K562 (cell line): ENCODE results near the gene TRPC3. TPM values are rescaled to one million over a fixed set of nuclear protein-coding genes. Genes with fewer than 3 reads are reported as not detected.
A peak's percentile ranks its signal among the peaks of the same experiment; 100 is the strongest.

Experiments
- ARHGAP35 ChIP-seq: fragments of 450-650 bp; IDR thresholded peaks from 2 replicates; pipeline ENCODE4 v1.6.1; 2018; ENCODE audit not compliant: partially characterized antibody
- ARID1B ChIP-seq: fragments of 450-650 bp; IDR thresholded peaks from 2 replicates; pipeline ENCODE4 v1.6.1; 2016; ENCODE audit warnings: antibody characterized with exemption, mild to moderate bottlenecking, inconsistent platforms
- CEBPB ChIP-seq: fragments of 450-650 bp; IDR thresholded peaks from 2 replicates; pipeline ENCODE4 v1.6.1; 2016; ENCODE audit warnings: missing genetic modification characterization, missing compliant biosample characterization
- EP400 ChIP-seq: fragments of 450-650 bp; IDR thresholded peaks from 2 replicates; pipeline ENCODE4 v1.6.1; 2017; ENCODE audit warnings: antibody characterized with exemption, mild to moderate bottlenecking, moderate library complexity
- GTF2B ChIP-seq: IDR thresholded peaks from 2 replicates; pipeline ENCODE4 v1.6.1; 2011; ENCODE audit not compliant: insufficient read length; ENCODE audit errors: extremely low read depth
- HDAC3 ChIP-seq: fragments of 450-650 bp; IDR thresholded peaks from 2 replicates; pipeline ENCODE4 v1.6.1; 2018; ENCODE audit warnings: borderline replicate concordance, mild to moderate bottlenecking, moderate library complexity; ENCODE audit not compliant: partially characterized antibody
- HNRNPH1 ChIP-seq: fragments of 200-400 bp; formaldehyde crosslinking; optimal IDR thresholded peaks from 2 replicates; pipeline ENCODE3; 2017; ENCODE audit warnings: low read depth, mild to moderate bottlenecking, low read length, moderate library complexity
- HSF4 ChIP-seq: fragments of 250-450 bp; sonication (Bioruptor Pico); IDR thresholded peaks from 2 replicates; pipeline ENCODE4 v2.1.2; 2022; ENCODE audit warnings: mild to moderate bottlenecking, moderate library complexity, borderline replicate concordance
- KDM4B ChIP-seq, 2 experiments: fragments of 450-650 bp in 1 of 2; sonication (generic) in 1 of 2; IDR thresholded peaks; 2 replicates each; pipeline ENCODE4 v1.6.1; 2016 to 2017; ENCODE audit warnings: borderline replicate concordance in 2 of 2, antibody characterized with exemption in 1 of 2, low read depth in 1 of 2, mild to moderate bottlenecking in 1 of 2
- MBD2 ChIP-seq: sonication (generic); IDR thresholded peaks from 2 replicates; pipeline ENCODE4 v1.6.1; 2016; ENCODE audit warnings: low read depth, borderline replicate concordance
- MXI1 ChIP-seq: IDR thresholded peaks from 2 replicates; pipeline ENCODE4 v1.6.1; 2011; ENCODE audit warnings: low read depth, mild to moderate bottlenecking, improper control_type of control experiment, low read length
- MYC ChIP-seq, 2 experiments: fragments of 250-450 bp in 1 of 2; sonication (Bioruptor Pico) in 1 of 2; IDR thresholded peaks; 2 replicates each; pipeline versions ENCODE4 v1.5.1 to v1.6.1; 2012 to 2021; ENCODE audit warnings: low read depth in 2 of 2, borderline replicate concordance in 1 of 2, improper control_type of control experiment in 1 of 2, low read length in 1 of 2, mild to moderate bottlenecking in 1 of 2, moderate library complexity in 1 of 2
- NFIX ChIP-seq: fragments of 250-450 bp; sonication (Bioruptor Pico); IDR thresholded peaks from 2 replicates; pipeline ENCODE4 v1.4.0; 2020; ENCODE audit warnings: low read depth, mild to moderate bottlenecking, moderate library complexity
- NR4A1 ChIP-seq, 2 experiments: fragments of 250-450 bp in 1 of 2; fragments of 450-650 bp in 1 of 2; sonication (Bioruptor Pico) in 1 of 2; IDR thresholded peaks; 2 replicates each; pipeline versions ENCODE4 v1.4.0 to v1.6.1; 2016 to 2020; ENCODE audit warnings: mild to moderate bottlenecking in 2 of 2, missing compliant biosample characterization in 1 of 2, missing genetic modification characterization in 1 of 2, moderate library complexity in 1 of 2
- PCBP1 ChIP-seq: fragments of 200-400 bp; formaldehyde crosslinking; IDR thresholded peaks from 2 replicates; pipeline ENCODE4 v1.6.1; 2018; ENCODE audit warnings: mild to moderate bottlenecking, low read depth, low read length; ENCODE audit not compliant: poor library complexity, severe bottlenecking
- PCBP2 ChIP-seq: fragments of 200-400 bp; formaldehyde crosslinking; IDR thresholded peaks from 2 replicates; pipeline ENCODE4 v1.6.1; 2018; ENCODE audit warnings: low read length, low read depth, mild to moderate bottlenecking, moderate library complexity; ENCODE audit not compliant: poor library complexity, severe bottlenecking
- RNF219 ChIP-seq: fragments of 250-450 bp; sonication (Bioruptor Pico); IDR thresholded peaks from 2 replicates; pipeline ENCODE4 v1.5.0; 2022; ENCODE audit warnings: mild to moderate bottlenecking
- TEAD1 ChIP-seq, 2 experiments: fragments of 450-650 bp in 1 of 2; sonication (generic) in 1 of 2; formaldehyde crosslinking; IDR thresholded peaks; 2 replicates each; pipeline versions ENCODE4 v1.4.0 to v1.8.0; 2020 to 2022; ENCODE audit warnings: mild to moderate bottlenecking in 2 of 2, missing genetic modification reagents in 1 of 2
- TOE1 ChIP-seq, 2 experiments: fragments of 450-650 bp in 1 of 2; sonication (generic) in 1 of 2; formaldehyde crosslinking in 1 of 2; IDR thresholded peaks; 2 replicates each; pipeline versions ENCODE4 v1.7.1 to v1.8.0; 2016 to 2022; ENCODE audit warnings: borderline replicate concordance in 2 of 2, mild to moderate bottlenecking in 2 of 2, antibody characterized with exemption in 1 of 2, inconsistent platforms in 1 of 2, low read depth in 1 of 2, missing genetic modification reagents in 1 of 2, moderate library complexity in 1 of 2
- ZNF175 ChIP-seq: fragments of 200-800 bp; sonication (Bioruptor generic); IDR thresholded peaks from 2 replicates; pipeline ENCODE4 v1.6.1; 2016; ENCODE audit warnings: low read depth, mild to moderate bottlenecking, missing genetic modification characterization, missing compliant biosample characterization
- ZNF384 ChIP-seq: IDR thresholded peaks from 2 replicates; pipeline ENCODE4 v1.6.1; 2012; ENCODE audit warnings: low read depth, low read length, improper control_type of control experiment
- ZNF431 ChIP-seq: sonication (generic); formaldehyde crosslinking; IDR thresholded peaks from 2 replicates; pipeline ENCODE4 v1.8.0; 2022; ENCODE audit warnings: mild to moderate bottlenecking, missing genetic modification reagents
- ZNF75A ChIP-seq: fragments of 450-650 bp; formaldehyde crosslinking; IDR thresholded peaks from 2 replicates; pipeline ENCODE4 v1.4.0; 2020; ENCODE audit warnings: mild to moderate bottlenecking
- polyA plus RNA-seq, 8 experiments: library from polyadenylated mRNA; depleted of rRNA in 4 of 8; stranded (reverse) in 5 of 8; unstranded in 3 of 8; fragments of >200 nt; fragmentation: Nextera tagmentation in 2 of 8; fragmentation: Illumina TruSeq in 1 of 8; extraction: Ambion mirVana in 2 of 8; extraction: Trizol in 1 of 8; gene quantifications; 2 replicates each; pipeline versions ENCODE4 v1.2.1 to v1.2.3, GENCODE V29; 2011 to 2014; ENCODE audit warnings: inconsistent platforms in 1 of 8, missing spikeins in 1 of 8
- total RNA-seq, 7 experiments: library from RNA; depleted of rRNA in 6 of 7; stranded (reverse); fragments of >200 nt in 6 of 7; fragmentation: Illumina TruSeq in 2 of 7; extraction: Trizol in 2 of 7; gene quantifications; 2 replicates each; pipeline versions ENCODE4 v1.2.1 to v1.2.3, GENCODE V29; 2011 to 2021; ENCODE audit warnings: low replicate concordance in 1 of 7

TRPC3 gene
- total and polyA plus RNA-seq, 9 of the 15 experiments (the other 6 are each of a cell fraction or from before 2014, with no cell fraction given): 0.01 to 0.27 (median 0.11) TPM

GRCh38 chr4:121869841-121870822 lies 81.7 kb downstream of the TRPC3 start, which contains the start of gene BBS7 (continued):
- TF ChIP-seq NFIX (no peak), ZNF431 (CRISPR knock-in tag) (no peak), HSF4 (no peak), TOE1 (IDR thresholded peaks at IDR 0.05; ENCODE audit: borderline replicate concordance) (no peak), TOE1 (CRISPR knock-in tag; IDR thresholded peaks at IDR 0.05; ENCODE audit: borderline replicate concordance, low read depth) (no peak), TEAD1 (CRISPR knock-in tag; IDR thresholded peaks at IDR 0.05) (no peak; a peak in 1 of 4 replicates), ARID1B (0 out of 2 replicates have a peak, but pooled peaks have one; percentile 32), HDAC3 (no peak), MBD2 (peak; percentile 47; the same call in 1 of the 2 replicates), RNF219 (CRISPR knock-in tag) (no peak), ZNF175 (CRISPR knock-in tag) (no peak), EP400 (0 out of 2 replicates have a peak, but pooled peaks have one; percentile 32), PCBP1 (no peak), ARHGAP35 (no peak), ZNF384 (no peak), KDM4B (IDR thresholded peaks at IDR 0.05; ENCODE audit: borderline replicate concordance in 2 of 2, low read depth in 1 of 2) (no peak), HNRNPH1 (no peak), GTF2B (no peak), MYC (IDR thresholded peaks at IDR 0.05; ENCODE audit: low read depth, low read length) (no peak), MYC (CRISPR knock-in tag; IDR thresholded peaks at IDR 0.05; ENCODE audit: borderline replicate concordance, low read depth) (peak; percentile 30; the same call in 1 of the 2 replicates), MXI1 (no peak), PCBP2 (no peak), NR4A1 (CRISPR knock-in tag; IDR thresholded peaks at IDR 0.05) (no peak), NR4A1 (tag; IDR thresholded peaks at IDR 0.05) (no peak), ZNF75A (no peak), CEBPB (tag) (no peak)
